ENCODE data around the gene ASIC5.
"Not testable (repeated sequence)": the region's sequence is repeated elsewhere in the genome, so short reads cannot be mapped to it uniquely, and the experiment has no call there.

ASIC5 gene

GRCh38 chr4:155866177-155866576 lies at the start of gene ASIC5:
Gene ASIC5, minus strand, starts transcription at chr4:155866277. Its CDS starts 51 bp downstream, at chr4:155866226.
- DNase-seq, result no peak

GRCh38 chr4:155914782-155915181 lies 48.7 kb upstream of the ASIC5 start:
- no peak for DNase-seq

GRCh38 chr4:155911905-155912304 lies 45.8 kb upstream of the ASIC5 start:
- no peak for DNase-seq

GRCh38 chr4:155909615-155910226 lies 43.6 kb upstream of the ASIC5 start:
- no peak for DNase-seq

- no peak for DNase-seq
Observed at GRCh38 chr4:155908187-155909139, 42.4 kb upstream of the ASIC5 start.

- DNase-seq, result no peak
Observed at GRCh38 chr4:155907556-155907955, 41.5 kb upstream of the ASIC5 start.

- no peak for DNase-seq
Observed at GRCh38 chr4:155906554-155907247, 40.6 kb upstream of the ASIC5 start.

- no peak for DNase-seq
Observed at GRCh38 chr4:155904331-155904730, 38.3 kb upstream of the ASIC5 start.

GRCh38 chr4:155903453-155903852 lies 37.4 kb upstream of the ASIC5 start, which contains the start of gene TDO2:
Gene TDO2, plus strand, starts transcription at chr4:155903696. Its CDS starts 63 bp downstream, at chr4:155903759.
- no peak for DNase-seq

GRCh38 chr4:155901013-155901412 lies 34.9 kb upstream of the ASIC5 start:
- no peak for DNase-seq

- no peak for DNase-seq
Observed at GRCh38 chr4:155900381-155900780, 34.3 kb upstream of the ASIC5 start.

GRCh38 chr4:155899891-155900290 lies 33.8 kb upstream of the ASIC5 start:
- DNase-seq, result no peak

- not testable (repeated sequence) for DNase-seq
Observed at GRCh38 chr4:155898371-155898770, 32.3 kb upstream of the ASIC5 start.

- DNase-seq, result no peak
Observed at GRCh38 chr4:155891058-155891457, 25.0 kb upstream of the ASIC5 start.

- DNase-seq, result no peak
Observed at GRCh38 chr4:155889946-155890345, 23.9 kb upstream of the ASIC5 start.

GRCh38 chr4:155889031-155889793 lies 23.1 kb upstream of the ASIC5 start:
- no peak for DNase-seq

GRCh38 chr4:155887847-155888570 lies 21.9 kb upstream of the ASIC5 start:
- DNase-seq, result no peak

- no peak for DNase-seq
Observed at GRCh38 chr4:155887045-155887444, 21.0 kb upstream of the ASIC5 start.

GRCh38 chr4:155885666-155886065 lies 19.6 kb upstream of the ASIC5 start:
- DNase-seq, result no peak

GRCh38 chr4:155883895-155884294 lies 17.8 kb upstream of the ASIC5 start:
- DNase-seq, result no peak

- no peak for DNase-seq
Observed at GRCh38 chr4:155881555-155881954, 15.5 kb upstream of the ASIC5 start.

GRCh38 chr4:155879767-155880166 lies 13.7 kb upstream of the ASIC5 start:
- no peak for DNase-seq
